GM19463 (cell line): ENCODE data around the gene UBE2L3.
A peak's percentile ranks its signal among the peaks of the same experiment; 100 is the strongest.
"Not testable (repeated sequence)": the region's sequence is repeated elsewhere in the genome, so short reads cannot be mapped to it uniquely, and the experiment has no call there.

Source experiments
- ATAC-seq: cut with Tn5 transposase; IDR thresholded peaks from one replicate; pipeline ENCODE4 v1.9.1; 2021; ENCODE audit warnings: mild to moderate bottlenecking, moderate library complexity; ENCODE audit not compliant: unreplicated experiment

Gene UBE2L3

GRCh38 chr22:21642584-21643448, 75.3 kb downstream of the UBE2L3 start:
- no peak for ATAC-seq

DNA sequence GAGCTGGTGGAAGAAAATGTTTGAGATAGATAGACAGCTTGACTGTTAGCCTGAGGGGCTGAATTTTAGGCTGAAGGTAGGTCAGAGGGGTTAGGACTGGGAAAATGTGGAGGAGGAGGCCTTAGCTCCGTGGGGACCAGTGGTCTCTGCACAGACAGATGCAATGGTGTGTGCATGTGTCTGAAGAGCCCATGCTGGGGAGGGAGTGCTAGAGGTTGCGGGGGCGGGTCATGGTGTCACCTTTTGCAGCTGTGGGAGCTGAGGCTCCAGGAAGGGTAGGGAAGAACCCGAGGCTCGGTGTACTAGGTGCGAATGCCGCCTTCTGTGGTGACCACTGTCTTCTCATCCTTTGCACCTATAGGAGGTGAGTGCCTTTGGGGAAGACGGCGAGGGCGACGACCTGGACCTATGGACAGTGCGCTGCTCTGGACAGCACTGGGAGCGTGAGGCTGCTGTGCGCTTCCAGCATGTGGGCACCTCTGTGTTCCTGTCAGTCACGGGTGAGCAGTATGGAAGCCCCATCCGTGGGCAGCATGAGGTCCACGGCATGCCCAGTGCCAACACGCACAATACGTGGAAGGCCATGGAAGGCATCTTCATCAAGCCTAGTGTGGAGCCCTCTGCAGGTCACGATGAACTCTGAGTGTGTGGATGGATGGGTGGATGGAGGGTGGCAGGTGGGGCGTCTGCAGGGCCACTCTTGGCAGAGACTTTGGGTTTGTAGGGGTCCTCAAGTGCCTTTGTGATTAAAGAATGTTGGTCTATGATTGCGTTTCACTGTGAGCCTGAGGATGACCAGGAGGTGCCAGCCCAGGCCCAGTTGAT, 76.2 kb downstream of the UBE2L3 start:
- no peak for ATAC-seq

- ATAC-seq, result not testable (repeated sequence)
These were observed 78.0 kb downstream of the UBE2L3 start for GRCh38 chr22:21645513-21645912.

- no peak for ATAC-seq
These were observed 79.4 kb downstream of the UBE2L3 start for GRCh38 chr22:21646608-21647590.

DNA sequence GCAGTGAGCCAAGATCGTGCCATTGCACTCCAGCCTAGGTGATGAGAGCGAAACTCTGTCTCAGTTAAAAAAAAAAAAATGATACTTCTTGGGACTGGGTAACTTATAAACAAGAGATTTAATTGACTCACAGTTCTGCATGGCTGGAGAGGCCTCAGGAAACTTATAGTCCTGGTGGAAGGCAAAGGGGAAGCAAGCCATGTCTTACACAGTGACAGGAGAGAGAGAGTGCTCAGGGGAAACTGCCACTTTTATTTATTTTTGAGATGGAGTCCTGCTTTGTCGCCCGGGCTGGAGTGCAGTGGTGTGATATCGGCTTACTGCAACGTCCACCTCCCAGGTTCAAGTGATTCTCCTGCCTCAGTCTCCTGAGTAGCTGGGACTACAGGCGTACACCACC, 82.8 kb downstream of the UBE2L3 start:
- no peak for ATAC-seq

GRCh38 chr22:21650823-21651520, 83.5 kb downstream of the UBE2L3 start:
- ATAC-seq, result no peak

- ATAC-seq, result peak; percentile 30
These were observed 84.1 kb downstream of the UBE2L3 start for GRCh38 chr22:21651521-21652009.

GRCh38 chr22:21652010-21652546, 84.6 kb downstream of the UBE2L3 start:
- peak; percentile 96 for ATAC-seq

DNA sequence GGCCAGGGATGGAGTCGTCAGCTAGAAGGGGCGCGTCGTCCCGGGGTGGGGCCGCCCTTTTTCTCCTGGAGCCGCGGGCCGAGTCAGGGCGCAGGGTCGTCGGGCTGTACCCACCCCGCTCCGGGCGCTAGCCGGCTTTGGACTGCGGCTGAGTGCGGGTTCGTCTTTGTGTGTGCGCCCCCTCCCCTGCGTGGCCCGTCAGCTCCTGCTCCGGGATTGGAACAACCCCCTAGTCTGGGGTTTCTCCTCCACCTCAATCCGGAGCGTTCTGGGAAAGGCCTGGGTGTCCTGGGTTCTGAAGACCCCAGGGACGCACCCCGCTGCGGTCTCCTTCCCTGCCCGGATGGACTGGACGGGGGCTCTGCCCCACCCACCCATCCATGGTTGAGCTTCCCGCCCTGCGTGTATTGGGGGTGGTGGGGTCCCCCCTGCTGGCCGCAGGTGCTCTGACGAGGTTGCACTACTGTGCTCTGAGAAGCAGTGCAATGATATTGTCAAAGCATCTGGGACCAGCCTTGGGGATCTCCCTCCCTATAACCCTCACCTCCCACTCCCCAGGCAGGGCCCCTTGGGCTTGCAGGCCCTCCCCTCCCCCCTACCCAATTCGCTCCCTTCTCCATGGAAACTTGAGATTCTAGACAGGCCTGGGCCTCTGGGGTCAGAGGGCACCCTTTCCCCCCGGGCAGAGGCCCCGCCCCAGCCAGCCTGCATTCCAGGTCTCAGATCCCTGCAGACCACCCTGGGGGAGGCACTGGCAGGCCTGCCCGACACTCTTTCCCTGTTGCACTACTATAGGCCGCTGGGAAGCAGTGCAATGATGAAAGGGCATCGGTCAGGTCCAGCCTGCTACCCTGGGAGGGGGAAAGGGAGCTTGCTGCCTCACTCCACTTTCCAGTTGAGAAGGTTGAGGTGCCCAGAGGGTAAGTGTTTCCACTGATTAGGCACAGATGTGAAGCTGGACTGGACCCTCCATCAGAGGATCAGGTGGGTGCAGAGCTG, 85.3 kb downstream of the UBE2L3 start:
- no peak for ATAC-seq

GRCh38 chr22:21657020-21657359, 89.5 kb downstream of the UBE2L3 start:
- ATAC-seq, result no peak

DNA sequence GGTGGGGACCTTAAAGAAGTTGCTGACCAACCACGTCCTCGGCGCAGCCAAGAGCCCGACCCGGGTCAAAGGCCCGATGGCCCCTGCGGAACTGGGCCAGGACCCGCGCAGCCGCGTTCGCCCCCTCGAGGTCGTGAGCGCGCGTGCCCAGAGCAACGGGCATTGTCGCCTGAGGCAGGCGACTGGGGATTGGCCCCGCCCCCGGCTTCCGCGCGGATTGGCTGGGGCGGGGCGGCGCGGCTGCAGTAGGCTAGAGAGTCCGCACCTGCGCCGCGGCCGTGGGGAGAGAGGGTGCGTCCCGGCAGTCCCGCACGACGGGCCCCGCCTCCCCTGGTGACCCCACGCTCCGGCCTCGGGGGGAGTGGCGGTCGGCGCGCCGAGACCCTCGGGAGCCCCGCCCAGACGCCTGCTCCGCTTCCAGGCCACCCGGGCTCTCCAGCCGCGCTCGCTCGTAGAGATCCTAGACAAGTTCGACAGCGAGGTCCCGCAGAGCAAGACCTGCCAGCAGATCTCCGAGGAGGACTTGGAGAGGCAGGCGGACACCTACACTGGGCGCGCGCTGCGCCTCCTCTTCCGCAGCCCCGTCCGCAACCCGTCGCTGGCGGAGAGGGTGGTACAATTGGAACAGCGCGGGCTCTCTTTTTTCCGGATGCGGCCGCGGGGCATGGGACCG, 90.0 kb downstream of the UBE2L3 start:
- ATAC-seq, result peak; percentile 84

- ATAC-seq, result no peak
These were observed 92.5 kb downstream of the UBE2L3 start for GRCh38 chr22:21659864-21660525.

DNA sequence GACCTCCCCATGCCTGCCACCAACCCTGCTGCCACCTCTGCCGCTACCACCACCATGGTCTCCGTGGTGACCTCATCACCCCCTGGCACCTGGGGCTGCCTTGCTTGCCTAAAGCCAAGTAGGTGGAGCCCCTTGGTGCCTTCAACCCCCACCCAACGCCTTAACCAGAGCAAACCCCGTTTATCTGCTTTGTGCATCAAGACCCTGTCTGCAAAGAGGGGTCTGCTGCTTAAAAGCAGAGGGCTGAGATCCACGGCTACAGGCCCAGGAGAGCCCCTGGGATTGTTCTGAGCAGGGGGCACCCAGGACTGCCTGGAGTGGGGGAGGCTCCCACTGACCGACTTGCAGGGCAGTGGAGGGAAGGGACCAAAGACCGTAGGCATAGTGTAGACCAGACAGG, 93.4 kb downstream of the UBE2L3 start:
- ATAC-seq, result no peak

DNA sequence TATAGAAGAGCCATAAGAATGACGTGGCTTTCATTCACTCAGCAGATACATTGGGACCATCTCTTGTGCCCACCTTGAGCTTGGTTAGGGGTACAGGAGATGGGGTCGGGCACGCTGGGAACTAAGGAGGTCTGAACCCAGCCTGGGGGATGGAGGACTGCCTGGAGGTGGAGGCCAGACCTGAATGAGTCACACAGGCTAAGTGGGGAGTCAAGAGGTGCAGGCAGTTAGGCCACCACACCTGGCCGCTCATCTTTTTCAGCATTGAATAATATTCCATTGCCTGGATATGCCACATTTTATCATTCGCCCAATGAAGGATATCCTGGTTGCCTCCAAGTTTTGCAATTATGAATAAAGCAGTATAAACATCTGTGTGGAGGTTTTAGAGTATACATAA, 94.5 kb downstream of the UBE2L3 start:
- no peak for ATAC-seq

GRCh38 chr22:21663738-21664137, 96.2 kb downstream of the UBE2L3 start:
- ATAC-seq, result no peak

DNA sequence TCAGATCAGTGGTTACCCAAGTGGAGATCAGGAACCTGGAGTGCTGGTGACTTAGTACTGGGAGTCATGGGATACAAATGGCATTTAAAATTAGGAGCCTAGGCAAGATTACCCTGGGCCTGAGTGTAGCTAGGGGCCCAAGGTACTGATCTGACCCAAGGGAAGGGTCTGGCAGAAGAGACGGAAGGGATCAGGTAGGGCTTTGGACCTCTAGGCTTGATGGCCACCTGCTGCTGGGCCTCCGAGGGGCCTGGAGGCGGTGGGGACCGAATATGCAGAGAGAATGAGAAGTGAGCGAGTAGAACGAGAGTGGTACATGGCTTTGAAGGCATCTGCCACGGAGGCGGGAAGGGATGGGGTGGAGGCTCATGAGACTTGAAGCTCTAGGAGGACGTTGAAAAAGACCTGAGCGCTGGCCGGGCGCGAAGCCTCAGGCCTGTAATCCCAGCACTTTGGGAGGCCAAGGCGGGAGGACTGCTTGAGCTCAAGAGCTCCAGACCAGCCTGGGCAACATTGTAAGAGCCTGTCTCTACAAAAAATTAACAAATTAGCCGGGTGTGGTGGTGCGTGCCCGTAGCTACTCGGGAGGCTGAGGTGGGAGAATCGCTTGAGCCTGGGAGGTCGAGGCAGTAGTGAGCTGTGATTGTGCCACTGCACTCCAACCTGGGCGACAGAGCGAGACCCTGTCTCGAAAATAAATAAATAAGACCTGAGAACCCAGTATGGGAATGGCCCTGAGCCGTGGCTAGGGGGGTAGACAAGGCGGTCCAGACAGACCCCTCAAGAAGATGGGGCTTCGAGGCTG, 97.7 kb downstream of the UBE2L3 start:
- no peak for ATAC-seq

- no peak for ATAC-seq
These were observed 99.3 kb downstream of the UBE2L3 start for GRCh38 chr22:21666786-21667185.
